ENCODE data around the gene ARL3.
"Not testable (repeated sequence)": the region's sequence is repeated elsewhere in the genome, so short reads cannot be mapped to it uniquely, and the experiment has no call there.

The ARL3 gene

GRCh38 chr10:102670871-102671434 is 43.2 kb downstream of the ARL3 start:
- DNase-seq (ENCODE audit: low read depth), result no peak

GRCh38 chr10:102670065-102670670 is 44.0 kb downstream of the ARL3 start:
- DNase-seq (ENCODE audit: low read depth), result no peak

GRCh38 chr10:102669206-102670064 is 44.8 kb downstream of the ARL3 start:
- no peak for DNase-seq (ENCODE audit: low read depth)

- no peak for DNase-seq (ENCODE audit: low read depth)
These were observed 45.7 kb downstream of the ARL3 start for GRCh38 chr10:102668326-102669107.

- not testable (repeated sequence) for DNase-seq (ENCODE audit: low read depth)
These were observed 46.8 kb downstream of the ARL3 start for GRCh38 chr10:102667411-102667810.

GRCh38 chr10:102665904-102666509 is 48.2 kb downstream of the ARL3 start:
- DNase-seq (ENCODE audit: low read depth), result no peak

- no peak for DNase-seq (ENCODE audit: low read depth)
These were observed 52.6 kb downstream of the ARL3 start for GRCh38 chr10:102661658-102662028.

GRCh38 chr10:102660888-102661657 is 53.1 kb downstream of the ARL3 start:
- peak; percentile 35 for DNase-seq (ENCODE audit: low read depth)

- no peak for DNase-seq (ENCODE audit: low read depth)
These were observed 55.4 kb downstream of the ARL3 start for GRCh38 chr10:102658802-102659201.

GRCh38 chr10:102657984-102658724 is 56.0 kb downstream of the ARL3 start:
- DNase-seq (ENCODE audit: low read depth), result no peak

GRCh38 chr10:102657451-102657850 is 56.7 kb downstream of the ARL3 start:
- DNase-seq (ENCODE audit: low read depth), result no peak

GRCh38 chr10:102656791-102657371 is 57.3 kb downstream of the ARL3 start:
- DNase-seq (ENCODE audit: low read depth), result no peak

- no peak for DNase-seq (ENCODE audit: low read depth)
These were observed 58.2 kb downstream of the ARL3 start for GRCh38 chr10:102656026-102656425.

- no peak for DNase-seq (ENCODE audit: low read depth)
These were observed 59.2 kb downstream of the ARL3 start for GRCh38 chr10:102654969-102655368.

GRCh38 chr10:102654566-102654965 is 59.6 kb downstream of the ARL3 start:
- no peak for DNase-seq (ENCODE audit: low read depth)

- DNase-seq (ENCODE audit: low read depth), result no peak
These were observed 61.1 kb downstream of the ARL3 start for GRCh38 chr10:102653060-102653459.

- DNase-seq (ENCODE audit: low read depth), result no peak
These were observed 61.9 kb downstream of the ARL3 start for GRCh38 chr10:102652170-102652916.

- DNase-seq (ENCODE audit: low read depth), result no peak
These were observed 62.6 kb downstream of the ARL3 start for GRCh38 chr10:102651455-102652169.
